Neural progenitor cell (in vitro differentiated cells): ENCODE results near the gene TBCD. TPM values are rescaled to one million over a fixed set of nuclear protein-coding genes. Genes with fewer than 3 reads are reported as not detected.

Experiments
- DNase-seq: peaks from one replicate; pipeline ENCODE4 v3.0.0-alpha.2; 2016; ENCODE audit warnings: low spot score
- H2AFZ ChIP-seq: fragments of 200-600 bp; sonication (generic); replicated peaks from 2 replicates; pipeline ENCODE4 v1.6.1; 2016; ENCODE audit warnings: antibody characterized with exemption
- H3F3A ChIP-seq: fragments of 200-600 bp; sonication (generic); 2 replicates; pipeline ENCODE4 v1.6.1; 2016; ENCODE audit warnings: antibody characterized with exemption, low read depth
- H3K27ac ChIP-seq: fragments of 200-600 bp; sonication (generic); 2 replicates; pipeline ENCODE4 v1.5.1; 2016; ENCODE audit warnings: mild to moderate bottlenecking
- H3K27me3 ChIP-seq: fragments of 200-600 bp; sonication (generic); 2 replicates; pipeline ENCODE4 v1.6.1; 2016; ENCODE audit warnings: mild to moderate bottlenecking, moderate library complexity
- H3K36me3 ChIP-seq: fragments of 200-600 bp; sonication (generic); 2 replicates; pipeline ENCODE4 v1.5.1; 2016
- H3K4me1 ChIP-seq: fragments of 200-600 bp; sonication (generic); 2 replicates; pipeline ENCODE4 v1.6.1; 2016; ENCODE audit warnings: mixed run types
- H3K4me2 ChIP-seq: fragments of 200-600 bp; sonication (generic); 2 replicates; pipeline ENCODE4 v1.6.1; 2016
- H3K4me3 ChIP-seq: fragments of 200-600 bp; sonication (generic); 2 replicates; pipeline ENCODE4 v1.5.1; 2016
- H3K79me2 ChIP-seq: fragments of 200-600 bp; sonication (generic); 2 replicates; pipeline ENCODE4 v1.6.1; 2016; ENCODE audit warnings: low read depth
- H3K9ac ChIP-seq: fragments of 200-600 bp; sonication (generic); 2 replicates; pipeline ENCODE4 v1.6.1; 2016
- H3K9me3 ChIP-seq: fragments of 200-600 bp; sonication (generic); 2 replicates; pipeline ENCODE4 v1.5.1; 2016; ENCODE audit warnings: low read depth
- H4K20me1 ChIP-seq: fragments of 200-600 bp; sonication (generic); 2 replicates; pipeline ENCODE4 v1.6.1; 2016; ENCODE audit warnings: low read depth
- H3K27ac Mint-ChIP-seq: 3 replicates; pipeline ENCODE4 v1.8.0; 2021; ENCODE audit warnings: mixed read lengths
- H3K27me3 Mint-ChIP-seq: 2 replicates; pipeline ENCODE4 v1.8.0; 2022; ENCODE audit warnings: low read depth, mild to moderate bottlenecking, inconsistent platforms, moderate library complexity, mixed read lengths; ENCODE audit not compliant: insufficient read depth
- H3K36me3 Mint-ChIP-seq: 3 replicates; pipeline ENCODE4 v1.8.0; 2021; ENCODE audit warnings: mixed read lengths
- H3K4me1 Mint-ChIP-seq: 3 replicates; pipeline ENCODE4 v1.8.0; 2021; ENCODE audit warnings: mixed read lengths
- H3K4me3 Mint-ChIP-seq: 3 replicates; pipeline ENCODE4 v1.8.0; 2021; ENCODE audit warnings: mild to moderate bottlenecking, moderate library complexity, mixed read lengths
- H3K9me3 Mint-ChIP-seq: 3 replicates; pipeline ENCODE4 v1.8.0; 2020; ENCODE audit warnings: mixed read lengths
- CTCF ChIP-seq: fragments of 200-600 bp; sonication (generic); IDR thresholded peaks from 2 replicates; pipeline ENCODE4 v1.5.1; 2017; ENCODE audit warnings: antibody characterized with exemption, mild to moderate bottlenecking
- EZH2 ChIP-seq: fragments of 200-600 bp; sonication (generic); IDR thresholded peaks from 2 replicates; pipeline ENCODE4 v1.6.1; 2017; ENCODE audit warnings: antibody characterized with exemption, mild to moderate bottlenecking, moderate library complexity
- EZH2phosphoT487 ChIP-seq: fragments of 200-600 bp; sonication (generic); IDR thresholded peaks from 2 replicates; pipeline ENCODE4 v1.6.1; 2017; ENCODE audit warnings: antibody characterized with exemption
- total RNA-seq: library from RNA; depleted of rRNA; stranded (reverse); fragments of >200 nt; gene quantifications from 2 replicates; pipeline ENCODE4 v1.2.3, GENCODE V29; 2015; ENCODE audit warnings: low replicate concordance

TBCD gene
- total RNA-seq, 1 donor from 2014 or later, result 76.4 TPM

- peaks cover 3% of the 10 kb centered on the region for H3K27me3 Mint-ChIP-seq
- Histone ChIP-seq H3K4me2 (no peak overlapping the region), H3K9ac (no peak overlapping the region), H3F3A (no peaks in the 10 kb centered on the region), H3K27me3 (no peaks in the 10 kb centered on the region), H3K9me3 (peaks cover 18% of the 10 kb centered on the region), H3K79me2 (no peaks in the 10 kb centered on the region), H2AFZ (no peak overlapping the region), H3K27ac (no peak overlapping the region), H4K20me1 (no peaks in the 10 kb centered on the region), H3K4me3 (no peak overlapping the region), H3K36me3 (peaks cover 11% of the 10 kb centered on the region), H3K4me1 (no peaks in the 10 kb centered on the region)
- no peak for DNase-seq
- no peak overlapping the region for H3K27ac Mint-ChIP-seq
- no peaks in the 10 kb centered on the region for H3K4me1 Mint-ChIP-seq
- peaks cover 42% of the 10 kb centered on the region for H3K9me3 Mint-ChIP-seq
- no peak for TF ChIP-seq CTCF
- TF ChIP-seq EZH2phosphoT487, result no peak
- TF ChIP-seq EZH2, result no peak
- H3K36me3 Mint-ChIP-seq, result peaks cover 70% of the 10 kb centered on the region
- H3K4me3 Mint-ChIP-seq, result no peak overlapping the region
Measured at GRCh38 chr17:82943339-82943738, 191.5 kb downstream of the TBCD start.

DNA sequence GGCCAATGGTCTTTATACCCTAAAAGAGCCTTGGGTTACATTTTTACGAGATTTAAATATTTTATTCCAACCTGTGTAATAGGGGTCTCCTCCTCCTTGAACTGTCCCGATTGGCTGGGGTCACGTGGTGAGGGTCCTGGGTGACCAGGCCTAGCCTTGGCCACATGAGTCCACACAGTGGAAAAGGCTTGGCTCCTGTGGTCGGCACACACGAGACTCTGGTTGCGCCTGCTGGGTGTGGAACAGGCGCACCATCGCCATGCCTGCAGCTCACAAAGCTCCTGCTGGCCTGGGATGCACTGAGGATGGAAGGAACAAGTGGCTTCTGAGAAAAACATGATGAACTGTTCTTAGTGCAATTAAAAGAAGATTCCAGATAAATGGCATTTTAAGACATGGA, 191.9 kb downstream of the TBCD start:
- Histone ChIP-seq H3K27me3 (no peaks in the 10 kb centered on the region), H3F3A (no peaks in the 10 kb centered on the region), H3K27ac (no peak overlapping the region), H3K4me3 (no peak overlapping the region), H3K4me1 (no peaks in the 10 kb centered on the region), H3K4me2 (no peak overlapping the region), H4K20me1 (no peaks in the 10 kb centered on the region), H3K79me2 (no peaks in the 10 kb centered on the region), H3K9me3 (peaks cover 22% of the 10 kb centered on the region), H2AFZ (no peak overlapping the region), H3K9ac (no peak overlapping the region), H3K36me3 (peaks cover 11% of the 10 kb centered on the region)
- Mint-ChIP-seq H3K36me3 (peaks cover 70% of the 10 kb centered on the region), H3K27me3 (peaks cover 3% of the 10 kb centered on the region), H3K27ac (no peak overlapping the region), H3K4me1 (no peaks in the 10 kb centered on the region), H3K9me3 (peaks cover 46% of the 10 kb centered on the region), H3K4me3 (no peak overlapping the region)
- TF ChIP-seq CTCF, result no peak
- no peak for TF ChIP-seq EZH2phosphoT487
- no peak for DNase-seq

DNA sequence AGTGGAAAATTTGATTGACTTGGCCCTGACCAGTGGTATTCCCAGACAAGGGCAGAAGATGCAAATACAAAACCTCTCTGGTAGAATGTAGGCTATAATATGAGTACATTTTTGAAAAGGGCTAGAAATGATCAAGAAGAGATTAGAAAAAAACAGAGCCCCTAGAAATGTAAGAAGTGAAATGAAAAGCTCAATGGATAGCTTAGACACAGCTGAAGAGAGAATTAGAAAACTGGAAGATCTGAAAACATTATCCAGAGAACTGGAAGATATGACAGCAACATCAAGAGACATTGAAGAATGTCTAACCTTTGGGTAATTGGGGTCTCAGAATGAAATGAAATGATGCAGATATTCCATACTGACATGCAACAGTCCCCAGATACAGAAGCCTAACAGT, 193.1 kb downstream of the TBCD start:
- no peak overlapping the region for H3K4me2 ChIP-seq
- H3F3A ChIP-seq, result no peaks in the 10 kb centered on the region
- no peaks in the 10 kb centered on the region for H3K4me1 ChIP-seq
- peaks cover 11% of the 10 kb centered on the region for H3K36me3 ChIP-seq
- DNase-seq, result no peak
- Mint-ChIP-seq H3K27me3 (peaks cover 10% of the 10 kb centered on the region), H3K4me3 (no peak overlapping the region), H3K36me3 (peaks cover 72% of the 10 kb centered on the region), H3K9me3 (peaks cover 58% of the 10 kb centered on the region), H3K4me1 (no peaks in the 10 kb centered on the region), H3K27ac (no peak overlapping the region)
- no peaks in the 10 kb centered on the region for H4K20me1 ChIP-seq
- no peak overlapping the region for H2AFZ ChIP-seq
- H3K9ac ChIP-seq, result no peak overlapping the region
- no peaks in the 10 kb centered on the region for H3K79me2 ChIP-seq
- no peak overlapping the region for H3K4me3 ChIP-seq
- H3K27ac ChIP-seq, result no peak overlapping the region
- TF ChIP-seq EZH2phosphoT487, result no peak
- TF ChIP-seq EZH2, result no peak
- no peak for TF ChIP-seq CTCF
- peaks cover 29% of the 10 kb centered on the region for H3K9me3 ChIP-seq
- no peaks in the 10 kb centered on the region for H3K27me3 ChIP-seq
